Kidney (tissue), 14 donors: ENCODE measurements around the gene B3GALT6. TPM values are rescaled to one million over a fixed set of nuclear protein-coding genes. Genes with fewer than 3 reads are reported as not detected.
A peak's percentile ranks its signal among the peaks of the same experiment; 100 is the strongest.

Experiments
- DNase-seq, 5 donors: peaks; one replicate each; pipeline ENCODE4 v3.0.0-alpha.2; 2013 to 2020
- FAIRE-seq: peaks from 2 replicates; lab custom pipeline; 2012; peaks lifted over from hg19 to GRCh38; lab: Jason Lieb, UNC
- H3K27ac ChIP-seq, 2 donors: one replicate each; pipeline ENCODE4 v1.7.0; 2013; ENCODE audit warnings: low read depth in 2 of 2, low read length in 2 of 2, inconsistent platforms in 1 of 2
- H3K27me3 ChIP-seq: one replicate; pipeline ENCODE4 v1.7.1; 2013; ENCODE audit warnings: low read length, inconsistent platforms; ENCODE audit not compliant: control insufficient read depth, insufficient read depth
- H3K36me3 ChIP-seq, 3 donors: one replicate each; pipeline versions ENCODE4 v1.7.0 to v1.7.1; 2013; ENCODE audit warnings: low read length in 3 of 3, control low read depth in 1 of 3, inconsistent platforms in 1 of 3; ENCODE audit not compliant: insufficient read depth in 3 of 3, control insufficient read depth in 2 of 3
- H3K4me1 ChIP-seq, 3 donors: one replicate each; pipeline versions ENCODE4 v1.7.0 to v1.7.1; 2013; ENCODE audit warnings: low read length in 3 of 3, inconsistent platforms in 1 of 3, low read depth in 1 of 3; ENCODE audit not compliant: control insufficient read depth in 2 of 3, insufficient read depth in 2 of 3
- H3K4me3 ChIP-seq, 3 donors: one replicate each; pipeline versions ENCODE4 v1.7.0 to v1.8.1; 2013; ENCODE audit warnings: low read length in 3 of 3, control low read depth in 1 of 3, inconsistent platforms in 1 of 3
- H3K9ac ChIP-seq, 3 donors: one replicate each; pipeline versions ENCODE4 v1.7.0 to v1.7.1; 2013; ENCODE audit warnings: low read length in 3 of 3, control low read depth in 1 of 3, inconsistent platforms in 1 of 3
- H3K9me3 ChIP-seq, 3 donors: one replicate each; pipeline versions ENCODE4 v1.7.0 to v1.7.1; 2013; ENCODE audit warnings: low read length in 3 of 3, control low read depth in 1 of 3, inconsistent platforms in 1 of 3; ENCODE audit not compliant: control insufficient read depth in 2 of 3, insufficient read depth in 1 of 3
- CTCF ChIP-seq: IDR thresholded peaks from 3 replicates; pipeline ENCODE4 v1.5.1; 2012; ENCODE audit warnings: mild to moderate bottlenecking, moderate library complexity, borderline replicate concordance; ENCODE audit not compliant: insufficient read depth; ENCODE audit errors: extremely low read depth
- intact Hi-C: fragments of 100-400 bp; cut with DNase I; formaldehyde crosslinking; loops from one replicate; pipeline ENCODE4 v1.11.1; 2022
- polyA plus RNA-seq: library from polyadenylated mRNA; stranded (reverse); fragments of 350-450 nt; fragmentation: Illumina TruSeq; extraction: RNeasy Lipid Tissue Mini Kit (QIAGEN cat#74804); gene quantifications from one replicate; pipeline ENCODE4 v1.2.3, GENCODE V29; 2014; ENCODE audit warnings: low read depth, low replicate concordance; ENCODE audit not compliant: insufficient read depth
- total RNA-seq: library from RNA; stranded (reverse); fragmentation: NEBNext Ultra II Directional; extraction: Animal tissue kit (Norgen Biotek cat#: 25700); gene quantifications from one replicate; pipeline ENCODE4 v1.2.1, GENCODE V29; 2021
- donor health status: control.
- donor health status: control.
- donor health status: control.
- donor health status: control.
- donor health status: control.
- donor health status: DM: yes; HTN: yes; CAD: no.
- donor health status: Normal renal cell carcinoma (clear cell type).

Gene B3GALT6
- total and polyA plus RNA-seq, 2 donors from 2014 or later: 13.7 to 20.3 TPM

GRCh38 chr1:1198423-1199140 lies 33.5 kb upstream of the B3GALT6 start:
- DNase-seq (peak in 2 of 5 donors; percentile 39 to 71), FAIRE-seq (no peak)
- intact Hi-C loops: no loop called here
- Histone ChIP-seq H3K4me1 (no peaks in the 10 kb centered on the region), H3K4me3 (no peak overlapping the region), H3K9ac (no peak overlapping the region), H3K27me3 (no peaks in the 10 kb centered on the region), H3K27ac (no peak overlapping the region), H3K36me3 (no peaks in the 10 kb centered on the region), H3K9me3 (no peaks in the 10 kb centered on the region)
- TF ChIP-seq CTCF: no peak

- no peak overlapping the region for H3K9ac ChIP-seq
- H3K9me3 ChIP-seq: no peaks in the 10 kb centered on the region
- DNase-seq: peak in 2 of 5 donors; percentile 54 to 79
- FAIRE-seq: no peak
- no peaks in the 10 kb centered on the region for H3K27me3 ChIP-seq
- no peak overlapping the region for H3K4me3 ChIP-seq
- no peaks in the 10 kb centered on the region for H3K36me3 ChIP-seq
- no peaks in the 10 kb centered on the region for H3K4me1 ChIP-seq
- TF ChIP-seq CTCF: no peak
- no peak overlapping the region for H3K27ac ChIP-seq
- intact Hi-C loops: no loop called here
Observed at GRCh38 chr1:1199141-1199960, 32.7 kb upstream of the B3GALT6 start.

- no peaks in the 10 kb centered on the region for H3K9me3 ChIP-seq
- H3K27ac ChIP-seq: no peak overlapping the region
- no peaks in the 10 kb centered on the region for H3K27me3 ChIP-seq
- intact Hi-C loops: no loop called here
- no peaks in the 10 kb centered on the region for H3K4me1 ChIP-seq
- H3K9ac ChIP-seq: no peak overlapping the region
- peak in 2 of 5 donors; percentile 59 to 70 for DNase-seq
- TF ChIP-seq CTCF: no peak
- FAIRE-seq: no peak
- H3K36me3 ChIP-seq: no peaks in the 10 kb centered on the region
- no peak overlapping the region for H3K4me3 ChIP-seq
Observed at GRCh38 chr1:1199961-1200875, 31.8 kb upstream of the B3GALT6 start.
